Neutrophil (primary cell): ENCODE data around the gene BBS2.

Source experiments
- H3K27ac ChIP-seq: fragments of 200-600 bp; sonication (generic); 2 replicates; pipeline ENCODE4 v1.5.1; 2016; ENCODE audit warnings: mild to moderate bottlenecking, moderate library complexity
- H3K27me3 ChIP-seq: fragments of 200-600 bp; sonication (generic); 2 replicates; pipeline ENCODE4 v1.6.0; 2016; ENCODE audit warnings: mild to moderate bottlenecking
- H3K36me3 ChIP-seq: fragments of 200-600 bp; sonication (generic); 2 replicates; pipeline ENCODE4 v1.5.1; 2017
- H3K4me1 ChIP-seq, 2 experiments: fragments of 200-600 bp in 1 of 2; sonication (generic) in 1 of 2; 1 replicate in 1 of 2; 2 replicates in 1 of 2; pipeline versions ENCODE4 v1.5.1 to v1.6.1; 2013 to 2016; ENCODE audit warnings: low read depth in 1 of 2, low read length in 1 of 2, mild to moderate bottlenecking in 1 of 2, moderate library complexity in 1 of 2; ENCODE audit not compliant: control insufficient read depth in 1 of 2, insufficient read depth in 1 of 2
- H3K4me3 ChIP-seq, 2 experiments: fragments of 200-600 bp in 1 of 2; sonication (generic) in 1 of 2; 1 replicate in 1 of 2; 2 replicates in 1 of 2; pipeline ENCODE4 v1.5.1; 2013 to 2016; ENCODE audit warnings: low read depth in 1 of 2, low read length in 1 of 2, mild to moderate bottlenecking in 1 of 2, moderate library complexity in 1 of 2
- H3K9me3 ChIP-seq: fragments of 200-600 bp; sonication (generic); 2 replicates; pipeline ENCODE4 v1.5.1; 2016
- TF ChIP-seq, protein P1 (sequence below): fragments of 200-600 bp; sonication (generic); IDR thresholded peaks from 2 replicates; pipeline ENCODE4 v1.5.1; 2016; ENCODE audit warnings: antibody characterized with exemption

The BBS2 gene

DNA sequence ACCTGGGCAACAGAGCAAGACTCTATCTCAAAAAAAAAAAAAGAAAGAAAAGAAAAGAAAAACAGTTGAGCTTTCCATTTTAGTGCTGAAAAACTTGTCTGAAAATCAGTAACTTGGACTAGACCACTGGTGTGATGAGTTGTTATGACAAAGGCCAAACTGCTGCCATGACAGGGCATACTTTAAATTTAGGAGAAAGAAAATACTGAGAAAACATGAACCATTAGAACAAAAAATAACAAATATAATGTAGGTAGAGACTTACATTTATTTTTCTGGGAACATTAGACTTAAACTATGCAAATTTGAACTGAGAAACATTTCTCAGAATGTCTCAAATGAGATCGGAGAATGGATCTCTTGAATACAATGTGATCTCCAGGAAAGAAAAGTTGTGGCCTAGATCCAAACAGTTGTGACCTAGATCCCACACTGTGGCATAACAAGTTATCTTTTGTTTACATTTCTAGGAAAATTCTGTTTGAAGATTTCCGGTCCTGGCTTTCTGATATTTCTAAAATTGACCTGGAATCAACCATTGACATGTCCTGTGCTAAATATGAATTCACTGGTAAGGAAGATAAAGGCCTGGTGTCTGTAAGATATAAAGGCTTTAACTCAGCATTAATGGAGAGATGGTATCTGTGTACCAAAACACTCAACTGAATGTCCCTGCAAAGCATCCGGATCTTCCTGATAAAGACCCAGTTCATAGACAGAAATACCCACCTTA lies 57.6 kb downstream of the BBS2 start:
- no peaks in the 10 kb centered on the region for H3K9me3 ChIP-seq
- H3K4me3 ChIP-seq = no peak overlapping the region
- peaks cover 58% of the 10 kb centered on the region for H3K36me3 ChIP-seq
- no peaks in the 10 kb centered on the region for H3K27me3 ChIP-seq
- no peak overlapping the region for H3K27ac ChIP-seq
- H3K4me1 ChIP-seq = no peaks in the 10 kb centered on the region
- TF ChIP-seq, protein P1, sequence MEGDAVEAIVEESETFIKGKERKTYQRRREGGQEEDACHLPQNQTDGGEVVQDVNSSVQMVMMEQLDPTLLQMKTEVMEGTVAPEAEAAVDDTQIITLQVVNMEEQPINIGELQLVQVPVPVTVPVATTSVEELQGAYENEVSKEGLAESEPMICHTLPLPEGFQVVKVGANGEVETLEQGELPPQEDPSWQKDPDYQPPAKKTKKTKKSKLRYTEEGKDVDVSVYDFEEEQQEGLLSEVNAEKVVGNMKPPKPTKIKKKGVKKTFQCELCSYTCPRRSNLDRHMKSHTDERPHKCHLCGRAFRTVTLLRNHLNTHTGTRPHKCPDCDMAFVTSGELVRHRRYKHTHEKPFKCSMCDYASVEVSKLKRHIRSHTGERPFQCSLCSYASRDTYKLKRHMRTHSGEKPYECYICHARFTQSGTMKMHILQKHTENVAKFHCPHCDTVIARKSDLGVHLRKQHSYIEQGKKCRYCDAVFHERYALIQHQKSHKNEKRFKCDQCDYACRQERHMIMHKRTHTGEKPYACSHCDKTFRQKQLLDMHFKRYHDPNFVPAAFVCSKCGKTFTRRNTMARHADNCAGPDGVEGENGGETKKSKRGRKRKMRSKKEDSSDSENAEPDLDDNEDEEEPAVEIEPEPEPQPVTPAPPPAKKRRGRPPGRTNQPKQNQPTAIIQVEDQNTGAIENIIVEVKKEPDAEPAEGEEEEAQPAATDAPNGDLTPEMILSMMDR = no peak

GRCh38 chr16:56460101-56460500 lies 59.7 kb downstream of the BBS2 start:
- Histone ChIP-seq H3K27me3 (no peaks in the 10 kb centered on the region), H3K36me3 (peaks cover 52% of the 10 kb centered on the region), H3K4me1 (no peaks in the 10 kb centered on the region), H3K9me3 (no peaks in the 10 kb centered on the region), H3K27ac (no peak overlapping the region), H3K4me3 (no peak overlapping the region)
- TF ChIP-seq, protein P1 = no peak

GRCh38 chr16:56457927-56458470 lies 61.8 kb downstream of the BBS2 start:
- Histone ChIP-seq H3K4me3 (no peak overlapping the region), H3K9me3 (no peaks in the 10 kb centered on the region), H3K27ac (no peak overlapping the region), H3K36me3 (peaks cover 57% of the 10 kb centered on the region), H3K4me1 (no peaks in the 10 kb centered on the region), H3K27me3 (no peaks in the 10 kb centered on the region)
- TF ChIP-seq, protein P1 = no peak

DNA sequence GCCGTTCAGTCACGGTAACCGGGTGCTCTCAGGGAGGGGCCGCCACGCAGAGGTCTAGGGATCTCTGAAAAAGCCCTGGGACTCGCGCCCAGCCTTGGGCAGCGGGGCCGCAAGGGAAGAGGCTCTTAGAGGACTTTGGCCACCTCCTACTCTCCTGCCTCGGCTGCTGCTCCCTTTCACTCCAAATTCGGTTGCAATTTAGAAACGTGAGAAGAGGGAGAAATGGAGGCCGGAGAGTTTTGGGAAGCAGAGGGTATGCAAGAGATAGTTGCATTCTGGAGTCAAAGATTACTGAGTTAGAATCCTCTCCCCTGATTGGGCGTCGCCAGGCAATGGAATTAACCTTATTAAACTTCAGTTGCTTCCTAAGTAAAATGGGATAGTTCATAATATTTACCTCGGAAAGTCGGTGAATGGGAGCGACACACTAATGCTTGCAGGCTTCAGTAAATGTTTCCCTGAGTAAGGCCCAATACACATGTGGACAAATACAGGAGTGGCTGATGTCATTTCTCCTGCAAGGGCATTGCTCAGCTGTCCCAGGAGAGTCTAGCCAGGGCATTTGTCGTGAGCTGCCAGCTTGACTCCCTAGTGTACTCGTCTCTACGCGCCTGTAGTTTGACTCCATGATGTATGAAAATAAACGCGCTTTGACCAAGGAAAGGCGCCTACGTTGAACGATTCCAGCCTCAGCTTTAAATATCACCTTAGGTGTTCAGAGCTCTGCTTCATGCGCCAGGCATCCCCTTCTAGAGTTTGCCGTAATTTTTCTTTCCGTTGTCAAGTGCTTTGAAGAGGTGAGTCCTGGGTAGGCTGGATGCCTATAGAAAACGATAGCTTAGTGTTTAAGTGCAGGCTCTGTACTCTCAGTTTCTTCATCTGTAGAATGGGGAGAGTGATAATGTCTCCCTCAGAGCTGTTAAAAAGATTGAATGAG lies 67.8 kb downstream of the BBS2 start:
- H3K4me1 ChIP-seq = peaks cover 22 to 24% of the 10 kb centered on the region in 2 experiments

More for the DNA sequence above, 67.8 kb downstream of the BBS2 start:
- TF ChIP-seq, protein P1 = no peak
- H3K27ac ChIP-seq = peak overlapping the region; percentile 72
- peak overlapping the region; percentile 73 to 91 for H3K4me3 ChIP-seq
- no peaks in the 10 kb centered on the region for H3K27me3 ChIP-seq
- H3K36me3 ChIP-seq = peaks cover 20% of the 10 kb centered on the region
- no peaks in the 10 kb centered on the region for H3K9me3 ChIP-seq
